Measurements from ENCODE around the gene ELOVL1.
"Not testable (repeated sequence)": the region's sequence is repeated elsewhere in the genome, so short reads cannot be mapped to it uniquely, and the experiment has no call there.

Gene ELOVL1

GRCh38 chr1:43367904-43368645, at the start of gene ELOVL1:
Gene ELOVL1, minus strand, starts transcription at chr1:43368011. Its CDS starts 2,402 bp downstream, at chr1:43365609.
- H3K27ac ChIP-seq: peak within 1 kb of the TSS; percentile 91
- TF ChIP-seq, protein P1, sequence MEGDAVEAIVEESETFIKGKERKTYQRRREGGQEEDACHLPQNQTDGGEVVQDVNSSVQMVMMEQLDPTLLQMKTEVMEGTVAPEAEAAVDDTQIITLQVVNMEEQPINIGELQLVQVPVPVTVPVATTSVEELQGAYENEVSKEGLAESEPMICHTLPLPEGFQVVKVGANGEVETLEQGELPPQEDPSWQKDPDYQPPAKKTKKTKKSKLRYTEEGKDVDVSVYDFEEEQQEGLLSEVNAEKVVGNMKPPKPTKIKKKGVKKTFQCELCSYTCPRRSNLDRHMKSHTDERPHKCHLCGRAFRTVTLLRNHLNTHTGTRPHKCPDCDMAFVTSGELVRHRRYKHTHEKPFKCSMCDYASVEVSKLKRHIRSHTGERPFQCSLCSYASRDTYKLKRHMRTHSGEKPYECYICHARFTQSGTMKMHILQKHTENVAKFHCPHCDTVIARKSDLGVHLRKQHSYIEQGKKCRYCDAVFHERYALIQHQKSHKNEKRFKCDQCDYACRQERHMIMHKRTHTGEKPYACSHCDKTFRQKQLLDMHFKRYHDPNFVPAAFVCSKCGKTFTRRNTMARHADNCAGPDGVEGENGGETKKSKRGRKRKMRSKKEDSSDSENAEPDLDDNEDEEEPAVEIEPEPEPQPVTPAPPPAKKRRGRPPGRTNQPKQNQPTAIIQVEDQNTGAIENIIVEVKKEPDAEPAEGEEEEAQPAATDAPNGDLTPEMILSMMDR (conservative IDR thresholded peaks at IDR 0.05): peak; percentile 26

DNA sequence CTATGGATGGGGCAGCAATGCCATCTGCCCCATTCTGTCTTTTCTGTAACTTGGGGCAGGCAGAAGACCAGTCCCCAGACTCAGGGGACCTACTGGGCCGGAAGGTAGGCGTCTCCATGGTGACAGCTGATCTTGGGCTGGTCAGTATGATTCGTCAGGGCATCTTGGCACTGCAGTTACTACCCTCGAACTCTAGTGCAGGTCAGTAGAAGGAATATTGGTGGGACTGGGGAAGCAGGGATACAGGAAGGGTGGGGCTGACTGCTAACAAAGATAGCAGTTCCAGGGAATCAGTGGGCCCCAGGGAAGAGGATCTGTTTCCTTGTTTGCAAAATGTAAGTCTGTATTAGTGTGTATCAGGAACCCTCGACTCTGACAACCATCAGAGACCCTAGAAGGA, 48.1 kb upstream of the ELOVL1 start:
- TF ChIP-seq, protein P1 (conservative IDR thresholded peaks at IDR 0.05): no peak
- no peak overlapping the region for H3K27ac ChIP-seq

DNA sequence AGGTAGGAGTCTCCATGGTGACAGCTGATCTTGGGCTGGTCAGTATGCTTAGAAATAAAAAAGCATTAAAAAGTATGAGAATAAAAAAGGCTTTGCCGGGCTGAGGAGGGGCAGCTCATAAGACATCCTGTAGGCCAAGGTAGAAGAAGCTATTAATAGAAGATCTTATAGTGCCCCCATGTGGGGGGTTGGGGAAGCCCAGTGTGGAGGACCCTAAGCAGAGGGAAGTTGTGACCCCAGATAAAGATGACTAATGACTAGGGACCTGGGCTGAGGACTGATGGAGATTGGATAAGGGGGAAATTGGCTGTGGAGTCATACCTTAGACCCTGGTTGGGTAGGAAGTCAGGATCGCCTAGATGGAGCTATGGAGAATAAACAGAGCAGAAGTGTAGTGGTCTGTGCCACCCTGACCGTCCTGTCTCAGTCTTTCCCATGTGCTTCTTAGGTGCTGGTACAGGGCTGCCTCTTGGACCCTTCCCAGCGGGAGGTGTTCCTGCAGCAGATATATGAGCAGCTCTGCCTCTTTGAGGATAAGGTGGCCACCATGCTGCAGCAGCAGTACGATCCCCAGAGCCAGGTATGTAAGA, 46.9 kb upstream of the ELOVL1 start:
- no peak overlapping the region for H3K27ac ChIP-seq
- TF ChIP-seq, protein P1 (conservative IDR thresholded peaks at IDR 0.05): peak; percentile 65

DNA sequence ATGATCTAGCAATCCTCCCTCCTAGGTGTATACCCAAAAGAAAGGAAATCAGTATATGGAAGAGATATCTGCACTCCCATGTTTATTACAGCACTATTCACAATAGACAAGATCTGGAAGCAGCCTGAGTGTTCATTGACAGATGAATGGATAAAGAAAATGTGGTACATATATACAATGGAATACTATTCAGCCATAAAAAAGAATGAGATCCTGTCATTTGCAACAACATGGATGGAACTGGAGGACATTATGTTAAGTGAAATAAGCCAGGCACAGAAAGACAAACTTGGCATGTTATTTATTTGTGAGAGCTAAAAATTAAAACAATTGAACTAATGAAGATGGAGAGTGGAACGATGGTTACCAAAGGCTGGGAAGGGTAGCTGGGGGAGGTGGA, 45.6 kb upstream of the ELOVL1 start:
- not testable (repeated sequence) for H3K27ac ChIP-seq

DNA sequence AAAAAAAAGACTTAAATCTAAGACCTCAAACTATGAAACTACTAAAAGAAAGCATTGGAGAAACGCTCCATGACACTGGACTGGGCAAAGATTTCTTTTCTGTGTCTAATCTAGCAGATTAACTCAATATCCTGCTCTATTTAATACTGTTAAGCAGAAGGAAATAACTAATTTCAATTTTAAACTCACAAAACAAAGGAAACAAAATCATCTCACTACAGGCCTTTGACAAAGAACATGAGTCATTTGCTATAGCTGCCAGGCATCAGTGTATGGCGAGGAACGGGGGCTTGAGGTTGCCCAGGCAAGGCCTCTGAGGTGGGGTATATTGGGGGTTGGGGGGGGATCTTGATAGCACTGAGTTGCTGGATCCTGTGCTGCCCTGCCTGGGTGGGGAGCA, 42.8 kb upstream of the ELOVL1 start:
- TF ChIP-seq, protein P1 (conservative IDR thresholded peaks at IDR 0.05): no peak
- no peak overlapping the region for H3K27ac ChIP-seq

DNA sequence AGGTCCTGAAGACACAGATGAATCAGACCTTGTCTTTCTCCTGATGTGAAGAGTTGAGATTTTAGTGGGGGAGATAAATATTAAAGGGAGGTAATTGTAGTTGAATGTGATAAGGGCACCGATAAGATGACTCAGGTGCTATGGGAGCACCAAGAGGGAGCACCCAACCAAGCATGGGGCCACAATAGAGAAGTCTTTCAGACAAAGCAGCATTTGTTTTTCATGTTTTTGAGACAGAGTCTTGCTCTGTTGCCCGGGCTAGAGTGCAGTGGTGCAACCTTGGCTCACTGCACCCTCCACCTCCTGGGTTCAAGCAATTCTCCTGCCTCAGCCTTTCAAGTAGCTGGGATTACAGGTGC, 38.0 kb upstream of the ELOVL1 start:
- peak overlapping the region; percentile 57 for H3K27ac ChIP-seq
- TF ChIP-seq, protein P1 (conservative IDR thresholded peaks at IDR 0.05): no peak

DNA sequence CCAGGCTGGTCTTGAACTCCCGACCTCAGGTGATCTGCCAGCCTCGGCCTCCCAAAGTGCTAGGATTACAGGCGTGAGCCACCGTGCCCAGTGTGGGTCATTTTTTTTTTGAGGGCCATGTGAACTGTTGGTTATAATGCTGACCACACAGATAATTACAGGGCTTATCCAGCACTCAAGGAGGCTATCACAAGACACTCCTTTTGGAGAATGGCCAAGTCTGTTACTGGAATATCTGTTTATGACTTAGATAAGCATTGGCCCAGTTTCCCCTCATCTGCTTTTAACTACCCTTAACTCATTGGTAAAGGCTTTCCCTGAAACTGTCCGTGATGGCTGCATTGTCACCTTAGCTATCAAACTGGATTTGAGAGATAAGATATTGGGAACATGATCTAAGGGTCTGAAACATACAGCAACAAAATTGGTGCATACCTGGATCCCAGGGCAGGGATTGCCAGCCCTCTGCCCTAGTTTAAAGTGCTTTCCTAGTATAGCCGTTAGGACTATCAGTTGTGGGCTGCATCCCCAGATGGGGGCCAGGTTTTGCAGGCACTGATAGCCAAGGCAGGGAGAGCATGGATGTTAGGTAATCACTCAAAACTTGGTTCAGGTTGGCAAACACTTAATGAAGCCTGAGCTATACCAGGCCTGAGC, 37.5 kb upstream of the ELOVL1 start:
- peak overlapping the region; percentile 57 for H3K27ac ChIP-seq
- TF ChIP-seq, protein P1 (conservative IDR thresholded peaks at IDR 0.05): no peak

DNA sequence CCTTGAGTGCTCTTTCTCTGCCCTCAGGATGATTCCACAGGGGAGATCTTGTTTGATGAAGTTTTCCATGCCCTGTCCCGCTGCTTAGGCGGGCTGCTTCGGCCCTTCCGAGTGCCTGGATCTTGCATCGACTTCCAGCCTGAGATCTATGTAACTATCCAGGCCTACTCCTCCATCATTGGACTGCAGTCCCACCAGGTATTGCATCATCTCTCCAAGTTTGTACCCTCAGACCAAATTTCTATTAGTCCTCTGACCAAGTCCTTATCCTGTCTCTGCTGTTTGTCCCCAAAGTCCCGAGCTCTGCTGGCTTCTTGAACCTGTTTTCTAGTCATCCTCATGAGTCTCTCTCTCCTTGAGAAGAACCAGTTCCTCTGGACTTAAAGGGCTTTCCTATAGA, 36.5 kb upstream of the ELOVL1 start:
- TF ChIP-seq, protein P1 (conservative IDR thresholded peaks at IDR 0.05): no peak
- H3K27ac ChIP-seq: peak overlapping the region; percentile 57; the same call in 1 of the 2 replicates

All from VCaP (cell line).